ENCODE data around the gene PARP1. TPM values are rescaled to one million over a fixed set of nuclear protein-coding genes. Genes with fewer than 3 reads are reported as not detected.

Gene PARP1
- total RNA-seq, 1 experiment from 2014 or later = 298 TPM

DNA sequence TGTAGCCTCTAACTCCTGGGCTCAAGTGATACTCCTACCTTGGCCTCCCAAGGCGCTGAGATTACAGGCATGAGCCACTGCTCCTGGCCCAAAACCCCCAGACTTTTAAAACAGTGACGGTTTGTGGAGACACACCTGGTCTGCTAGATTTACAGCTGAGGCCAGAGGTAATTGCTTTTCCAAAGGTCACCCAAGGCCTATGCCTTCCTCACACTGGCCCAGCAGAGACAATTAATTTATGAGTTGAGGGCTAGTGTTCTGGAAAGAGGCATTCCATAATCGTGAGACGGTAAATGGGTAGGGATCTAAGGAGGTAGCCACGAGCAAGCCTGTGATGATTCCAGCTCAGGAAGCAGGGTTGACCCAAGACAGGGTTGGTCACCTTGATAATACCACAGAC, 12.4 kb upstream of the PARP1 start:
- H2AFZ ChIP-seq (ENCODE audit: low read length) = no peak overlapping the region
- H3K27me3 ChIP-seq (ENCODE audit: low read length) = no peaks in the 10 kb centered on the region
- H3K9ac ChIP-seq (ENCODE audit: low read length) = no peak overlapping the region
- H3K27ac ChIP-seq (ENCODE audit: low read length) = no peak overlapping the region
- H3K9me2 ChIP-seq (replicated peaks; ENCODE audit: insufficient read depth, low read length) = no peaks in the 10 kb centered on the region
- H3K4me2 ChIP-seq (ENCODE audit: low read depth, low read length, poor library complexity, severe bottlenecking) = no peak overlapping the region
- H3K4me3 ChIP-seq (ENCODE audit: low read length) = no peak overlapping the region
- no peak for DNase-seq
- H4K20me1 ChIP-seq (ENCODE audit: insufficient read depth, low read depth, low read length) = no peaks in the 10 kb centered on the region
- H3K79me2 ChIP-seq (ENCODE audit: low read length) = no peaks in the 10 kb centered on the region
- H3K36me3 ChIP-seq (ENCODE audit: insufficient read depth, low read length) = no peaks in the 10 kb centered on the region
- no peaks in the 10 kb centered on the region for H3K9me3 ChIP-seq (ENCODE audit: low read length)
- H3K4me1 ChIP-seq (ENCODE audit: low read length) = peaks cover 23% of the 10 kb centered on the region

DNA sequence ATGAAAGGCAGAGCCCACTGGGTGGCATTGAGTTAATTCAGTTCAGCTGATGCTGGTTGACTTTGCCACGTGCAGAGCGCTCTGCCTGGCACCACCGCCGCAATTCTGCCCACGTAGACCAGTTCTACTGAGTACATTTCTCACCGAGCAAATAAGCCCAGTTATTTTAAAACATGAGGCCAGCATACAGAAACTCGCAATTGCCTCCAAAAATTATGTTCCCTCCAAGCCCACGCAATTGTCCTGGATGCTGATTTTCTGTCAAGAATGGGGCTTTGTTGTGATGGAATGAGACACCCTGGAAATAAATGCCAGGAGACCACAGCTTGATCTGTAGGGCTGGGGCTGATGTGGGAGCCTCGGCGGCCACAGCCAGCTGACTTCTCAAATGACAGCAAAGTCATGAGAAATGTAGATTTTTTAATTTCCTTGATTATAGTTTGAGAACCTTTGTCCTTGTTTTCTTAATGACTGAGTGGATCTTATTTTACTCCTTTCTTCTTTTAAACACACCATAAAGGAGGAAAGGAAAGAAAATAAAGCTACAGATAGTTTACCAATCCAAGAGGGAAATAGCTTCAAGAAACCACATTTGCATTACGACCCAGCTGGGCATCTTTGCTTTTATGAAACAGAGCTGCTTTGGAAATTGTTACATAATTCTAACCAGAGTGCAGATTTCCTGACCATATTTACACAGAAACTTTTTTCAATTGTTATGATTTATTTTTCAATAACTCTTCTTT, 11.6 kb upstream of the PARP1 start:
- DNase-seq = no peak
- Histone ChIP-seq H3K9me2 (replicated peaks; ENCODE audit: insufficient read depth, low read length) (no peaks in the 10 kb centered on the region), H3K4me2 (ENCODE audit: low read depth, low read length, poor library complexity, severe bottlenecking) (no peak overlapping the region), H3K4me3 (ENCODE audit: low read length) (no peak overlapping the region), H4K20me1 (ENCODE audit: insufficient read depth, low read depth, low read length) (no peaks in the 10 kb centered on the region), H3K9me3 (ENCODE audit: low read length) (no peaks in the 10 kb centered on the region), H3K4me1 (ENCODE audit: low read length) (peaks cover 15% of the 10 kb centered on the region), H2AFZ (ENCODE audit: low read length) (no peak overlapping the region), H3K27me3 (ENCODE audit: low read length) (no peaks in the 10 kb centered on the region), H3K27ac (ENCODE audit: low read length) (no peak overlapping the region), H3K79me2 (ENCODE audit: low read length) (no peaks in the 10 kb centered on the region), H3K36me3 (ENCODE audit: insufficient read depth, low read length) (no peaks in the 10 kb centered on the region), H3K9ac (ENCODE audit: low read length) (no peak overlapping the region)

DNA sequence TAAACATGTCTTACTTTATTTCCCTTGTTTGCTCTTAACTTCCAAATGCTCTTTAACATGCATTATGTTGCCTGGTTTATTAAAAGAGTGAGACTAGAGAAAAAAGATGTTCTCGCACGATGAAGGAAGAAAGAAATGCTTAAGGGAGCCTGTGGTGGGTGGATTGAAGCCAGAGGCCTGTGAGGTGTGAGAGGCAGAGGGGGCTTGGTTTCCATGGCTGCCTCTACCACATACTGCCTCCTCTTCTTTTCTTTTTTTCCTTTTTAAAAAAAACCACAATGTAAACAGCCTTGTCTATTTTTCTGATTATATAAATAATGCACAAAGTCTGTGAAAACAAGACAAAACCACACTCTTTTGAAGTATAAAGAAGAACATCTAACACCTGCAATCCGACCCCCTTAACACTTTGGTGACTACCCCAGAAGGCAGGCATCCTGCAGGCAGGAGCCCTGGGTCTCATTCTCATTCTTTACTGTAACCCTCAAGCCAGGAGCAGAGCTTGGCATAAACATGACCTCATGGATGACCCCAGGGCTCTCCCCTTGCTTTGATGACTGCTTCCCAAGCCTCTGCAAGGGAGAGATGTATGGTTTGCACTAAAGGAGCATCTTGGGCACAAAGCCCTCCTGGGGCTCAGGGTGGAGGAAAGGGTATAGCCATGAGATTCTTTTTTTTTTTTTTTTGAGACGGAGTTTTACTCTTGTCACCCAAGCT, 10.1 kb upstream of the PARP1 start:
- Histone ChIP-seq H3K9me2 (replicated peaks; ENCODE audit: insufficient read depth, low read length) (no peaks in the 10 kb centered on the region), H3K4me3 (ENCODE audit: low read length) (no peak overlapping the region), H4K20me1 (ENCODE audit: insufficient read depth, low read depth, low read length) (no peaks in the 10 kb centered on the region), H3K4me1 (ENCODE audit: low read length) (peaks cover 19% of the 10 kb centered on the region), H3K27ac (ENCODE audit: low read length) (no peak overlapping the region), H3K9me3 (ENCODE audit: low read length) (no peaks in the 10 kb centered on the region), H3K4me2 (ENCODE audit: low read depth, low read length, poor library complexity, severe bottlenecking) (no peak overlapping the region), H3K9ac (ENCODE audit: low read length) (no peak overlapping the region), H3K79me2 (ENCODE audit: low read length) (no peaks in the 10 kb centered on the region), H3K36me3 (ENCODE audit: insufficient read depth, low read length) (no peaks in the 10 kb centered on the region), H3K27me3 (ENCODE audit: low read length) (no peaks in the 10 kb centered on the region), H2AFZ (ENCODE audit: low read length) (no peak overlapping the region)
- no peak for DNase-seq

DNA sequence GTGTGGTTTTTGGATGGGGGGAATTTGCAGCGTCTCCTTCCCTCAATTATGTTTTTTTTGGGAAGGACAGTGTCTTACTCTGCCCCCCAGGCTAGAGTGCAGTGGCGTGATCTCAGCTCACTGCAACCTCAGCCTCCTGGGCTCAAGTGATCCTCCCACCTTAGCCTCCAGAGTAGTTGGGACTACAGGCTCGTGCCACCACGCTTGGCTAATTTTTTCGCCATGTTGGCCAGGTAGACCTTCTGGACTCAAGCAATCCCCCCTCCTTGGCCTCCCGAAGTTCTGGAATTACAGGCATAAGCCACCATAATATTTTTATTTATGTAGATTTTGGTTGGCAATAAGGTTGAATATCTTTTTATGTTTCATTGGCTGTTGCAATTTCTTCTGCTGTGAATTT, 9.5 kb upstream of the PARP1 start:
- H2AFZ ChIP-seq (ENCODE audit: low read length) = no peak overlapping the region
- peaks cover 20% of the 10 kb centered on the region for H3K4me1 ChIP-seq (ENCODE audit: low read length)
- no peaks in the 10 kb centered on the region for H3K36me3 ChIP-seq (ENCODE audit: insufficient read depth, low read length)
- no peaks in the 10 kb centered on the region for H4K20me1 ChIP-seq (ENCODE audit: insufficient read depth, low read depth, low read length)
- no peaks in the 10 kb centered on the region for H3K79me2 ChIP-seq (ENCODE audit: low read length)
- no peaks in the 10 kb centered on the region for H3K27me3 ChIP-seq (ENCODE audit: low read length)
- H3K9me3 ChIP-seq (ENCODE audit: low read length) = no peaks in the 10 kb centered on the region
- no peak overlapping the region for H3K27ac ChIP-seq (ENCODE audit: low read length)
- no peak for DNase-seq
- no peak overlapping the region for H3K9ac ChIP-seq (ENCODE audit: low read length)
- H3K4me2 ChIP-seq (ENCODE audit: low read depth, low read length, poor library complexity, severe bottlenecking) = no peak overlapping the region
- H3K9me2 ChIP-seq (replicated peaks; ENCODE audit: insufficient read depth, low read length) = no peaks in the 10 kb centered on the region
- no peak overlapping the region for H3K4me3 ChIP-seq (ENCODE audit: low read length)

DNA sequence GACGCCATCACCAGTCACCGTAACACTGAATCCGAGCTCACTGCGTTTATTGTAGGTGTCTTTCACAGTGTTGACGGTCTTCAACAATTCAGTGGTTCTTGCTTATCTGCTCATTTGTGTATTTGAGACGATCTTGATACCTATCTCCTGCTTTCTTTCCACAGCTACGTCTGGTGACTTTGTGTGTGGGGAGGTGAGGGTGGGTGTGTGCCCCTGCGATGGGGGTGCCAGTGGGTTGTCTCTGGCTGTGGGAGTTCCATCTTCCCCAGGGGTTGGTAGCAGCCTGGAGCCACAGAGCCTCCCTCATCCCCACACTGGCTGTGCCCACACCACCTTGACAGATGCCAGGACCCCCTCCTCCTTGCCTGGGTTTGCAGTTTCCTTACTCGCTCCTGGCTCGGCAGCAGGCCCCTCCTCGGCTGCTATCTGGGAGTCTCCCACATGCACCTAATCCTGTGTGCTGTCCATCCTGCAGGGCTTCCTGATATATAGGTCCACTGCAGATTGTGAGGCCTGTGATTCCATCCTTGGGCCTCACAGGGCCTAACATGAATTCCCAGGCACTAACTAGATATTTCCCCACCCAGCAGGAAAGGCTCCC, 6.3 kb upstream of the PARP1 start:
- H3K9ac ChIP-seq (ENCODE audit: low read length) = no peak overlapping the region
- H3K9me2 ChIP-seq (replicated peaks; ENCODE audit: insufficient read depth, low read length) = no peaks in the 10 kb centered on the region
- H3K79me2 ChIP-seq (ENCODE audit: low read length) = no peaks in the 10 kb centered on the region
- no peaks in the 10 kb centered on the region for H3K36me3 ChIP-seq (ENCODE audit: insufficient read depth, low read length)
- no peaks in the 10 kb centered on the region for H4K20me1 ChIP-seq (ENCODE audit: insufficient read depth, low read depth, low read length)
- no peak overlapping the region for H3K4me2 ChIP-seq (ENCODE audit: low read depth, low read length, poor library complexity, severe bottlenecking)
- DNase-seq = no peak
- H3K9me3 ChIP-seq (ENCODE audit: low read length) = no peaks in the 10 kb centered on the region
- H3K27ac ChIP-seq (ENCODE audit: low read length) = no peak overlapping the region
- H3K4me1 ChIP-seq (ENCODE audit: low read length) = peaks cover 12% of the 10 kb centered on the region
- no peak overlapping the region for H3K4me3 ChIP-seq (ENCODE audit: low read length)
- H3K27me3 ChIP-seq (ENCODE audit: low read length) = no peaks in the 10 kb centered on the region
- H2AFZ ChIP-seq (ENCODE audit: low read length) = no peak overlapping the region

DNA sequence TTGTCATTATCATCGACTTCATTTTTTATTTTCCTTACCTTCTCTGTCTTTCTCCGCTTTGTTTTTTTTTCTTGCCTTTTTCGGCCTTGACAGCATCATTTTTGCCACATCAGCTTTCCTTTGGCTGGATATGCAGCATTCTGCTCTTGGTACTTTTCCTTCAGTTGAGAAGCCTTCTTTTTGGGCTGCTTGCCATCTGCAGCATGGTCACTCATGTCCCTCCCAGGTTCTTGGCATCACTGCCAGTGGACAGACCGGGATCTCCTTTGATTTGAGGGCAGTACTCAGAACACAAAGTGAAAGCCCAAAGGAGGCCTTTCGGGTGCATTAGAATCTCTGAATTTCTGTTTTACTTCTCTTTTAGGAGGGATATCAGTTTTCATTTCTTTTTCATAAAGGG, 3.7 kb upstream of the PARP1 start:
- Histone ChIP-seq H4K20me1 (ENCODE audit: insufficient read depth, low read depth, low read length) (peaks cover 5% of the 10 kb centered on the region; the same call in 1 of the 2 replicates), H3K79me2 (ENCODE audit: low read length) (peaks cover 12% of the 10 kb centered on the region), H3K9me3 (ENCODE audit: low read length) (no peaks in the 10 kb centered on the region), H3K4me3 (ENCODE audit: low read length) (no peak overlapping the region), H3K9ac (ENCODE audit: low read length) (no peak overlapping the region), H3K27me3 (ENCODE audit: low read length) (no peaks in the 10 kb centered on the region), H3K9me2 (replicated peaks; ENCODE audit: insufficient read depth, low read length) (no peaks in the 10 kb centered on the region), H3K4me1 (ENCODE audit: low read length) (peaks cover 22% of the 10 kb centered on the region), H2AFZ (ENCODE audit: low read length) (no peak overlapping the region), H3K36me3 (ENCODE audit: insufficient read depth, low read length) (no peaks in the 10 kb centered on the region), H3K27ac (ENCODE audit: low read length) (no peak overlapping the region), H3K4me2 (ENCODE audit: low read depth, low read length, poor library complexity, severe bottlenecking) (peak overlapping the region; percentile 21)
- no peak for DNase-seq

DNA sequence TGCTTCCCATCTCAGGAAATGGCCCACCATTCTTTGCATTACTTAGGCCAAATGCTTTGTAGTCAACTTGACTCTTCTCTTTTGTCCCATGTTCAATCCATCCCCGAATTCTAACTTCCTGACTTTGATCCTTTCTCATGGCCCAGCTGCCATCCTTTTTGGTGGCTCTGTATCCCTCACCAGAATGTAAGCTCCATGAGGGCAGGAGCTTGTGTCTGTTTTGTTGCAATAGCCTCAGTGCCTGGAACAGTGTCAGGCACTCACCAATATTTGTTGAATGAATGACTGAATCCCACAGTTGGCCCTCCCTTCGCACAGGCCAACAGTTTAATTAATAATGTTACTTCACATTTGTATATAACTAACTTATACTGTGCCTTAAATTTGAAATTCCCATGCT, 3.1 kb upstream of the PARP1 start:
- no peaks in the 10 kb centered on the region for H3K9me2 ChIP-seq (replicated peaks; ENCODE audit: insufficient read depth, low read length)
- H3K4me3 ChIP-seq (ENCODE audit: low read length) = no peak overlapping the region
- H3K9ac ChIP-seq (ENCODE audit: low read length) = no peak overlapping the region
- no peak for DNase-seq
- no peaks in the 10 kb centered on the region for H3K9me3 ChIP-seq (ENCODE audit: low read length)
- no peaks in the 10 kb centered on the region for H3K27me3 ChIP-seq (ENCODE audit: low read length)
- no peak overlapping the region for H3K4me2 ChIP-seq (ENCODE audit: low read depth, low read length, poor library complexity, severe bottlenecking)
- peaks cover 28% of the 10 kb centered on the region for H3K4me1 ChIP-seq (ENCODE audit: low read length)
- H3K79me2 ChIP-seq (ENCODE audit: low read length) = peaks cover 18% of the 10 kb centered on the region
- H3K36me3 ChIP-seq (ENCODE audit: insufficient read depth, low read length) = peaks cover 1% of the 10 kb centered on the region; the same call in 1 of the 2 replicates
- no peak overlapping the region for H3K27ac ChIP-seq (ENCODE audit: low read length)
- no peak overlapping the region for H2AFZ ChIP-seq (ENCODE audit: low read length)
- H4K20me1 ChIP-seq (ENCODE audit: insufficient read depth, low read depth, low read length) = peaks cover 11% of the 10 kb centered on the region; the same call in 1 of the 2 replicates

DNA sequence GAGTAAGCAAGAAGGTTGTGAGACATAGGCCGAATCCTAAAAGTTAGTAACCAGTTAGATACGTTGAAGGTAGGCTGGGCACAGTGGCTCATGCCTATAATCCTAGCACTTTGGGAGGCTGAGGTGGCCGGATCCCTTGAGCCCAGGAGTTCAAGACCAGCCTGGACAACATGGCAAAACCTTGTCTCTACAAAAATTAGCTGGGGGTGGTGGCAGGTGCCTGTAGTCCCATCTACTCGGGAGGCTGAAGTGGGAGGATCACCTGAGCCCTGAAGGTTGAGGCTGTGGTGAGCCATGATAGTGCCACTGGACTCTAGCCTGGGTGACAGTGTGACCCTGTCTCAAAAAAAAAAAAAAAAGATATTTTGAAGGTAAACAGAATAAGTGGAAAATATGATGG, 1.5 kb upstream of the PARP1 start:
- no peak overlapping the region for H3K4me3 ChIP-seq (ENCODE audit: low read length)
- H4K20me1 ChIP-seq (ENCODE audit: insufficient read depth, low read depth, low read length) = peaks cover 27% of the 10 kb centered on the region
- H3K9ac ChIP-seq (ENCODE audit: low read length) = no peak overlapping the region
- no peaks in the 10 kb centered on the region for H3K9me2 ChIP-seq (replicated peaks; ENCODE audit: insufficient read depth, low read length)
- no peak overlapping the region for H2AFZ ChIP-seq (ENCODE audit: low read length)
- no peak overlapping the region for H3K27ac ChIP-seq (ENCODE audit: low read length)
- no peaks in the 10 kb centered on the region for H3K9me3 ChIP-seq (ENCODE audit: low read length)
- H3K79me2 ChIP-seq (ENCODE audit: low read length) = peaks cover 34% of the 10 kb centered on the region
- no peak for DNase-seq
- peaks cover 12% of the 10 kb centered on the region for H3K36me3 ChIP-seq (ENCODE audit: insufficient read depth, low read length)
- no peak overlapping the region for H3K4me2 ChIP-seq (ENCODE audit: low read depth, low read length, poor library complexity, severe bottlenecking)
- H3K4me1 ChIP-seq (ENCODE audit: low read length) = peaks cover 43% of the 10 kb centered on the region
- H3K27me3 ChIP-seq (ENCODE audit: low read length) = no peaks in the 10 kb centered on the region
